NCI-H2171 (cell line): ENCODE data around the gene OR52A1.

Experiments
- DNase-seq: peaks from one replicate; lab custom pipeline; 2025; lab: John Stamatoyannopoulos, UW

Gene OR52A1

DNA sequence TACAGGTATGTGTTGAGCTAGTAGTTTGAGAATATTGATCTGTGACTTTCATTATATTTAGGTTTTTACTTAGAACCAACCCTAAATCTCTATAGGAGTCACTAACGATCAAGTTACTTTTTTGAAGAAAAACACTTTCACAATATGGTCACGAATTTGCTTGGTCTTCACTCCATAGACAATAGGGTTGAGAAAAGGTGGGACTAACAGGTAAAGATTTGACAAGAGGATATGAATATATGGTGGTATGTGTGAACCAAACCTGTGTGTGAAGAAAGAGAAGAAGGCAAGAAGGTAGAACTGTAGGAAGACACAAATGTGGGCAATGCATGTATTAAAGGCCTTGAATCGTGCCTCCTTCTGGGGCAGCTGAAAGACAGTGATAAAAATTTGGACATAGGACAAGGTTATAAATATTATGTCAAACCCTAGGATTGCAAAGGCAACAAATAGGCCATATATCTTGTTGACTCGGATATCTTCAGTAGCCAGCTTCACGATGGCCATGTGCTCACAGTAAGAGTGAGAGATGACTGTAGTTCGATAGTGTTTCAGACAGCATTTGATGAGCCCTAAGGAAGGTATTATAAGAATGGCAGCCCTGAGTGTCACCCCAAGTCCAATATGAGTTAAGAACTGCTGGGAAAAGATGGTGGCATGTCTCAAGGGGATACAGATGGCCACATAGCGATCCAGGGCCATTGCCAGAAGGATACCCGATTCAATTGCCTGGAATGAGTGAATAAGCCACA, 22.8 kb downstream of the OR52A1 start:
- no peak for DNase-seq

DNA sequence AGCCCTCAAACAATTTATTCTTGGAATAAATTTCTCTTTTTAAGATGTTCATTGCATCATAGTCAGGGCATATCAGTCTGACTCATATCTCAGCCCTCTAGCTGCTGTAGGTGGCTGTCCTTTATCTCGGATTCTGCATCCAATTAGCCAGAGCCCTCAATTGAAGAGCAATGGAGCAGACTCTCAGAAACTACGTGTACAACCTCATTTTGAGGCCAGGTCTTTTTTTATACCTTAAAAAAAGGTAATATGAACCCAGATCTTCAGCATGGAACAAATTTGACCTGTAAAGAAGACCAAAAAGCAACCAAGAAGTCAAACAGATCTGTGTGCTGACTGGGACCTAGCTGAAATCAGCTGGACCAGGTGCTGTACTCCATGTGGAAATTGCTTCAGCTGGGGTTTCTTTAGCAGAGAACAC, 25.1 kb downstream of the OR52A1 start:
- DNase-seq = no peak

DNA sequence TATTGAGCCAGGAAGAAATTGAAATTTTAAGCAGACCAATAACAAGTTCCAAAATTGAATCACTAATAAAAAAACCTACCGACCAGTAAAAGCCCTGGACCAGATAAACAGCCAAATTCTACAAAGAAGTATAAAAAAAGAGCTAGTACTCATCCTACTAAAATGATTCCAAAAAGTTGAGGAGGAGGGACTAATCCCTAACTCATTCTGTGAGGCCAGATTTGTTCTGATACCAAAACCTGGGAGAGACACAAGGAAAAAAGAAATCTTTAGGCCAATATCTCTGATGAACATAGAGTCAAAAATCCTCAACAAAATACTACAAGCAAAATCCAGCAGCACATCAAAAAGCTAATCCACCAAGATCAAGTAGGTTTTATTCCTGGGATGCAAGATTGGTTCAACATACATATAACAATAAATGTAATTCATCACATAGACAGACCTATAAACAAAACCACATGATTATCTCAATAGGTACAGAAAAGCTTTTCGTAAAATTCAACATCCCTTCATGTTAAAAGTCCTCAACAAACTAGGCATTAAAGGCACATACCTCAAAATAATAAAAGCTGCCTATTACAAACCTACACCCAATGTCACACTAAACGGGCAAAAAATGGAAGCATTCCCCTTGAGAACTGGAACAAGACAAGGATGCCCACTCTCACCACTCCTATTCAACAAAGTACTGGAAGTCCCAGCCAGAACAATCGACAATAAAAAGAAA, 29.5 kb downstream of the OR52A1 start:
- no peak for DNase-seq

DNA sequence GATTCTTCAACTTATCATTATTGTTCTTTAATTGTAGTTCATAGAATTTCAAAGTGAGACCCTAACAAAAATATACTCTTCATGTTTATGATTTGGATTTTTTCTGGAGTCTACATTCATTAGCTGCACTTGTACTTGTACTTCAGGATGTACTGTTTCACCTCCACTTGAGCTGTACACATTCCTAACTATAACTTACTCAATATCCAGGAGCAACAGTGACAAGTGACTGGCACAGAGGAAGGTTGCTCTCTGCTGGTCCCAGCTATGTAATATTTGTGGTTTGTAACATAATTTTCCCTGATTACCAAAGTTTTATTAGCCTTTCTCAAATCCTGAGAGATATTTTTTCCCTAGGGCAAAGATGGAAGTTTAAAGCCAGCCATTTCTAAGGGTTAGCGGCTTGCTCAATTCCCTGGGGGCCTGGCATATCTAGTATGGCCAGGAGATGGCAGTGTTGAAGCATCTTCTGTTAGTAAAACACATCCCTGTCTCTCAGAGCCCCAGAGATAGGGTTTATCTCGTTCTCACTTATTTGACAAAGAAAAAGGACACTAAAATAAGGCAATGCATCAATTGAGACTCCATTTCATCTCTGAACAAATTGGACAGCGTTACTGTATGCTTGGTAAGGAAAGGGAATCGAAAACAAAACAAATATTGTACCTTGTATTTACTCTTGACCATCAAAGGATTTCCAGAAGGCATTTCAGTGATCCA, 30.6 kb downstream of the OR52A1 start:
- DNase-seq = peak; percentile 44

DNA sequence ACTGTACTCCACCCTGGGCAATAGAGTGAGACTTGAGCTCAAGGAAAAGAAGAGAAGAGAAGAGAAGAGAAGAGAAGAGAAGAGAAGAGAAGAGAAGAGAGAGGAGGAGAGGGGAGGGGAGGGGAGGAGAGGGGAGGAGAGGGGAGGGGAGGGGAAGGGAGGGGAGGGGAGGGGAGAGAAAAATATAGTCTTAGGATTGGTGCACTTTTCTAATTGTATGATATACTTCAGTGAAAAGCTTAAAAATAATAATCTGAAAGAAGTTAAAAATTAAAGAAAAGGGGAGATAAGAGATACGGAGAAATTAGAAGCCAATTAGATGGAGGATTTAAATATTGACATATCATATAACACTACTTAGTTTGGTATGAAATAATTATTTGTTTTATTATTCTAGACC, 35.7 kb downstream of the OR52A1 start:
- no peak for DNase-seq

DNA sequence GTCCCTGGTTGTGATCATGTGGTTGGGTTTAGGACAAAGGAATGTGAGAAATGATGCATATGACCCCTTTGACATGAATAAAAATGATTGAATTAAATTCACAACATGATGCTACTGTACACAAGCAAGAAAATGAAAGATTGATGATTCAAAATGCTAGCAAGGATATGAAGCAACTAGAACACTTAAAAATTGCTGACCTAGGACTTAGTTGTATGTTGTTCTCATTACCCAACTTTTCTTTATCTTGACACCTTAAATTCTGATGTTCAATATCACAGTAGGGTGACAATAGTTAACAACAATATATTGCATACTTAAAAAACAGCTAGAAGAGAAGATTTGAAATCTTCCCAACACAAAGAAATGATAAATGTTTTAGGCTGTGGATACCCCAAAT, 37.0 kb downstream of the OR52A1 start:
- no peak for DNase-seq

DNA sequence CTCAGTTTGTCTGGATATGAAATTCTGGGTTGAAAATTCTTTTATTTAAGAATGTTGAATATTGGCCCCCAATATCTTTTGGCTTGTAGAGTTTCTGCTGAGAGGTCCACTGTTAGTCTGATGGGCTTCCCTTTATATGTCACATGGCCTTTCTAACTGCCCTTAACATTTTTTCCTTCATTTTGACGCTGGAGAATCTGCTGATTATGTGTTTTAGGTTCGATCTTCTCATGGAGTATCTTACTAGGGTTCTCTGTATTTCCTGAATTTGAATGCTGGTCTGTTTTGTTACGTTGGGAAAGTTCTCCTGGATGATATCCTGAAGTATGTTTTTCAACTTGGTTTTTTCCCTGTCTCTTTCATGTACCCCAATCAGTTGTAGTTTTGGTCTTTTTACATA, 39.2 kb downstream of the OR52A1 start:
- DNase-seq = no peak

DNA sequence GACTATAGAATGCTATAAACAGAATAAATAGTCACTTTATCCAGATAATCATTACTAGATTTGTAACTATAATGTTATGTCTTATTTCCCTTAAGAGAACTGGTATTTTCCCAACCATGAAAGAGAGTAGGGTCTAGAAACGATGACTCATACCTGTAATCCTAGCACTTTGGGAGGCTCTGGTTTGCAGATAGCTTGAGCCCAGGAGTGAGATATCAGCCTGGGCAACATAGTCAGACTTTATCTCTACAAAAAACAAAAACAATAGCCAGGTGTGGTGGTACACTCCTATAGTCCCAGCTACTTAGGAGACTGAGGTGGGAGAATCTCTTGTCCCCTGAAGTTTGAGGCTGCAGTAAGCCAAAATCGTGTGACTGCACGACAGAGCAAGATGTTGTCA, 47.3 kb downstream of the OR52A1 start:
- DNase-seq = no peak

DNA sequence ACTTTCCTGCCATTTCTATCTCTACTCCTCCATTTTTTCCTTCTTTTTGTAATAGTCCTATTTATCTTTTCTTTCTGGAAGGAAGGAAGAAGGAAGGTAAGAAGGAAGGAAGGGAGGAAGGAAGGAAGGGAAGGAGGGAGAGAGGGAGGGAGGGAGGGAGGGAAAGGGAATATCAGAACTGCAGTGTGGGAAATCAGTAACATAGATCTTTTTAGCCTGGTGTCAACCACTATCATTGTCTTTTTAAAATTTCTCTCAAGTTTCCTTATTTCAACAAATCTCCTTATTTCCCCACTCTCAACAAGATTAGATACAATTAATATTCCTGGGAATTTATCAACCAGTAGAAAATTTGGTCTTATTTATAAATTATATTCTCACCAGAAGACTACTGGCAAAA, 51.5 kb downstream of the OR52A1 start:
- DNase-seq = no peak

DNA sequence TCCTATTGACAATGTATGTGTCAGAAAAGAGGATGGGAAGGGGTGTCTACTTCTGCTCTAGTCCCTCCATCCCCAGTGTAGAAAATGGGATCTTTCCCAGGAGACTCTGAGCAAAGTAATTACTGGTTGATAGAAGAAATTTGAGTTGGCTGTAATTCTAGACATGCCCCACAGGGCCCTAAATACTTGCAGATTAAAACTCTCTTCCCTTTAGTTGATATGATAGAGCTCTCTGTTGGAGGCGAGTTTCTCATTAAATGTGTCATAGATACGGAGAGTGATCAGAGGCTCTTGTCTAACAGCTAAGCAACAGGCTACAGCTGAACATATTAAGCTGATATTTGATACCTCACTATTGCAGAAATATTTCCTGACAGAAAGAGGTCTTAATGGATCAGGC, 52.3 kb downstream of the OR52A1 start:
- no peak for DNase-seq

DNA sequence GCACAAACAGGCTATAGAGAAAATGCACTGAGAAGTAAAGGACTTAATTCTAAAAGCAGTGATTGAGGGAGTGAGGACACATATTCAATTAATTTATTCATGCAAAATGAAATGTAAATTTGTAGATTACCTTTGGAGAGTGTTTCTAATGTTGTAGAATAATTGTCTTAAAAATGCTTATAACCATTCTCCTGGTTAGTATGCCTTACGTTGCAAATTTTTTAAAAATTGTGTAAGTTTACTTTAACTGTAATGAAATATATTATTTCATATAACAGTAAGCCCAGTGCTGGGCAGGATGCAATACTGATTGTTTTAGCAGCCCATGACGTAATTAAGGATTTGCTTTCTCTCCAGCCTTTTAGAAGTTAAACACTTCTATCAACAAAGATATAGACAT, 58.5 kb downstream of the OR52A1 start:
- DNase-seq = no peak
